ENCODE data around the gene C16orf78.

The C16orf78 gene

GRCh38 chr16:49398761-49399160 lies 25.2 kb downstream of the C16orf78 start:
- no peak for DNase-seq

- no peak for DNase-seq
These were observed 26.2 kb downstream of the C16orf78 start for GRCh38 chr16:49399594-49400364.

- DNase-seq: no peak
These were observed 27.0 kb downstream of the C16orf78 start for GRCh38 chr16:49400611-49401010.

GRCh38 chr16:49405123-49405522 lies 31.5 kb downstream of the C16orf78 start:
- no peak for DNase-seq

GRCh38 chr16:49405530-49405929 lies 31.9 kb downstream of the C16orf78 start:
- DNase-seq: no peak

- DNase-seq: peak; percentile 55 to 66
These were observed 34.4 kb downstream of the C16orf78 start for GRCh38 chr16:49407873-49408550.

GRCh38 chr16:49409121-49409520 lies 35.5 kb downstream of the C16orf78 start:
- no peak for DNase-seq

- DNase-seq: no peak
These were observed 36.6 kb downstream of the C16orf78 start for GRCh38 chr16:49410226-49410625.

GRCh38 chr16:49411121-49411970 lies 37.7 kb downstream of the C16orf78 start:
- no peak for DNase-seq

- DNase-seq: no peak
These were observed 41.1 kb downstream of the C16orf78 start for GRCh38 chr16:49414671-49415070.

GRCh38 chr16:49415083-49415482 lies 41.5 kb downstream of the C16orf78 start:
- no peak for DNase-seq

GRCh38 chr16:49416001-49416675 lies 42.5 kb downstream of the C16orf78 start:
- DNase-seq: no peak

GRCh38 chr16:49417354-49417753 lies 43.8 kb downstream of the C16orf78 start:
- no peak for DNase-seq

GRCh38 chr16:49419006-49419405 lies 45.4 kb downstream of the C16orf78 start:
- no peak for DNase-seq

- no peak for DNase-seq
These were observed 46.3 kb downstream of the C16orf78 start for GRCh38 chr16:49419862-49420261.

- no peak for DNase-seq
These were observed 49.3 kb downstream of the C16orf78 start for GRCh38 chr16:49422896-49423295.

- DNase-seq: no peak
These were observed 51.4 kb downstream of the C16orf78 start for GRCh38 chr16:49424961-49425360.

- no peak for DNase-seq
These were observed 54.2 kb downstream of the C16orf78 start for GRCh38 chr16:49427771-49428170.

- DNase-seq: no peak
These were observed 55.2 kb downstream of the C16orf78 start for GRCh38 chr16:49428808-49429207.

- DNase-seq: no peak
These were observed 57.4 kb downstream of the C16orf78 start for GRCh38 chr16:49431040-49431439.

- DNase-seq: no peak
These were observed 58.1 kb downstream of the C16orf78 start for GRCh38 chr16:49431591-49432290.

- DNase-seq: no peak
These were observed 61.1 kb downstream of the C16orf78 start for GRCh38 chr16:49434733-49435132.

Data from stimulated activated CD4-positive, alpha-beta T cell treated with anti-CD3 and anti-CD28 coated beads, Interleukin-2, amount 100 ng/mL, for 48 hours (primary cell).